HepG2 (cell line): ENCODE results near the gene MFN2. TPM values are rescaled to one million over a fixed set of nuclear protein-coding genes. Genes with fewer than 3 reads are reported as not detected.
A peak's percentile ranks its signal among the peaks of the same experiment; 100 is the strongest.

Source experiments
- ATAC-seq: fragments of 200-7000 bp; cut with Tn5 transposase; 3 replicates; pipeline ENCODE4 v1.9.1; 2020; ENCODE audit warnings: mild to moderate bottlenecking, moderate library complexity
- BruUV-seq: library from RNA; stranded (reverse); fragments of 400-500 nt; replicated peaks from 2 replicates; lab custom pipeline; 2021; lab: Mats Ljungman, UMichigan
- CTCF ChIA-PET: fragments of 300-600 bp; formaldehyde crosslinking; extraction: SDS; loops from one replicate; lab custom pipeline; 2021; ENCODE audit warnings: low total read pairs, inconsistent platforms, low intra/inter-chr PET ratio; lab: Yijun Ruan, JAX
- POLR2A ChIA-PET: fragments of 350-600 bp; sonication (Branson Sonifier 250); formaldehyde crosslinking; loops from one replicate; lab custom pipeline; 2020; ENCODE audit warnings: antibody characterized with exemption, inconsistent platforms; lab: Yijun Ruan, JAX
- DNase-seq: peaks from one replicate; pipeline ENCODE4 v3.0.0-alpha.2; 2015; ENCODE audit warnings: low spot score
- FAIRE-seq: peaks from 3 replicates; lab custom pipeline; 2011; peaks lifted over from hg19 to GRCh38; lab: Jason Lieb, UNC
- H2AFZ ChIP-seq: one replicate; pipeline ENCODE4 v1.6.1; 2011; ENCODE audit warnings: low read length, inconsistent platforms
- H3K27ac ChIP-seq: fragments of 300-600 bp; 3 replicates; pipeline ENCODE4 v1.8.0; 2011; ENCODE audit warnings: mixed run types, mild to moderate bottlenecking, mixed read lengths, low read length, inconsistent platforms; ENCODE audit not compliant: insufficient read depth; ENCODE audit errors: extremely low read length
- H3K27me3 ChIP-seq, 2 experiments: fragments of 200-600 bp in 1 of 2; 2 replicates in 1 of 2; 3 replicates in 1 of 2; pipeline versions ENCODE4 v1.6.0 to v1.8.0; 2011; ENCODE audit warnings: low read length in 2 of 2, mild to moderate bottlenecking in 2 of 2, moderate library complexity in 2 of 2, inconsistent platforms in 1 of 2; ENCODE audit not compliant: insufficient read depth in 2 of 2, control insufficient read depth in 1 of 2
- H3K36me3 ChIP-seq, 2 experiments: fragments of 200-600 bp in 1 of 2; replicated peaks in 1 of 2; 2 replicates in 1 of 2; 3 replicates in 1 of 2; pipeline versions ENCODE4 v1.5.1 to v1.8.0; 2011; ENCODE audit warnings: low read length in 2 of 2, inconsistent platforms in 1 of 2; ENCODE audit not compliant: insufficient read depth in 2 of 2, control insufficient read depth in 1 of 2
- H3K4me1 ChIP-seq: 2 replicates; pipeline ENCODE4 v1.5.1; 2012; ENCODE audit warnings: low read length, inconsistent platforms; ENCODE audit not compliant: insufficient read depth
- H3K4me2 ChIP-seq: 2 replicates; pipeline ENCODE4 v1.6.0; 2011; ENCODE audit warnings: low read depth, low read length, inconsistent platforms
- H3K4me3 ChIP-seq, 3 experiments: fragments of 200-600 bp in 1 of 3; sonication (generic), shearing (Covaris generic) in 1 of 3; replicated peaks in 1 of 3; 2 replicates each; pipeline ENCODE4 v1.5.1; 2011 to 2016; ENCODE audit warnings: low read length in 3 of 3, inconsistent platforms in 2 of 3, low read depth in 2 of 3, mild to moderate bottlenecking in 2 of 3, control low read depth in 1 of 3, mixed read lengths in 1 of 3; ENCODE audit not compliant: insufficient read depth in 1 of 3
- H3K79me2 ChIP-seq: one replicate; pipeline ENCODE4 v1.6.1; 2011; ENCODE audit warnings: low read length, inconsistent platforms; ENCODE audit not compliant: insufficient read depth
- H3K9ac ChIP-seq: 2 replicates; pipeline ENCODE4 v1.6.0; 2011; ENCODE audit warnings: mild to moderate bottlenecking, low read depth, low read length, inconsistent platforms; ENCODE audit not compliant: insufficient read depth
- H3K9me3 ChIP-seq: 2 replicates; pipeline ENCODE4 v1.5.1; 2012; ENCODE audit warnings: mild to moderate bottlenecking, low read length
- H4K20me1 ChIP-seq: 2 replicates; pipeline ENCODE4 v1.6.0; 2011; ENCODE audit warnings: inconsistent platforms, mild to moderate bottlenecking, low read length, moderate library complexity; ENCODE audit not compliant: insufficient read depth
- ELF4 ChIP-seq: sonication (generic); formaldehyde crosslinking; IDR thresholded peaks from 2 replicates; pipeline ENCODE4 v1.5.0; 2020; ENCODE audit warnings: missing genetic modification reagents, mild to moderate bottlenecking, moderate library complexity, borderline replicate concordance
- ETV5 ChIP-seq: IDR thresholded peaks from 2 replicates; pipeline ENCODE4 v1.6.1; 2018; ENCODE audit warnings: missing biosample characterization, missing genetic modification reagents, inconsistent platforms, borderline replicate concordance
- FUBP1 ChIP-seq: sonication (generic); formaldehyde crosslinking; IDR thresholded peaks from 2 replicates; pipeline ENCODE4 v1.5.1; 2020; ENCODE audit warnings: missing genetic modification reagents, mild to moderate bottlenecking, borderline replicate concordance
- MAFK ChIP-seq, 2 experiments: IDR thresholded peaks in 1 of 2; conservative IDR thresholded peaks in 1 of 2; 2 replicates each; pipeline ENCODE4 v1.6.1; 2011; ENCODE audit warnings: improper control_type of control experiment in 2 of 2, low read length in 2 of 2
- ZFP36 ChIP-seq: fragments of 150-350 bp; IDR thresholded peaks from 2 replicates; pipeline ENCODE4 v1.6.1; 2018; ENCODE audit warnings: borderline replicate concordance, low read length, low read depth; ENCODE audit not compliant: partially characterized antibody
- ZNF343 ChIP-seq: sonication (generic); formaldehyde crosslinking; IDR thresholded peaks from 2 replicates; pipeline ENCODE4 v1.4.0; 2020; ENCODE audit warnings: mild to moderate bottlenecking, missing genetic modification reagents
- ZNF350 ChIP-seq: sonication (generic); formaldehyde crosslinking; IDR thresholded peaks from 2 replicates; pipeline ENCODE4 v1.4.0; 2020; ENCODE audit warnings: mild to moderate bottlenecking, low read depth, missing genetic modification reagents, borderline replicate concordance
- ZSCAN25 ChIP-seq: sonication (generic); formaldehyde crosslinking; IDR thresholded peaks from 2 replicates; pipeline ENCODE4 v1.8.0; 2022; ENCODE audit warnings: mild to moderate bottlenecking, missing genetic modification reagents
- WGBS: methylation state at CpG from one replicate; pipeline ENCODE4 v1.1.6; 2017; ENCODE audit warnings: low lambda C conversion rate; 5-methylcytosine and 5-hydroxymethylcytosine counted together
- in situ Hi-C: cut with HindIII; loops from 2 replicates; pipeline ENCODE4 v1.10.0; 2017; ENCODE audit warnings: low pct_unique_long_range_greater_than_20kb; ENCODE audit not compliant: extremely low pct_ligation_motif_present
- intact Hi-C: fragments of 100-400 bp; cut with micrococcal nuclease; formaldehyde crosslinking; loops from one replicate; pipeline ENCODE4 v1.10.0; 2022; ENCODE audit not compliant: unreplicated experiment
- polyA plus RNA-seq, 8 experiments: library from polyadenylated mRNA; depleted of rRNA in 3 of 8; stranded (reverse) in 7 of 8; unstranded in 1 of 8; fragments of >200 nt; fragmentation: Illumina TruSeq in 4 of 8; extraction: Trizol in 4 of 8; gene quantifications; 2 replicates each; pipeline versions ENCODE4 v1.2.1 to v1.2.3, GENCODE V29; 2011 to 2016; ENCODE audit warnings: low read depth in 4 of 8, missing spikeins in 1 of 8, mixed read lengths in 1 of 8; ENCODE audit not compliant: insufficient read depth in 1 of 8
- total RNA-seq, 5 experiments: library from RNA; depleted of rRNA; stranded (reverse); fragments of >200 nt; fragmentation: Illumina TruSeq; extraction: Trizol; gene quantifications; 2 replicates each; pipeline ENCODE4 v1.2.3, GENCODE V29; 2016; ENCODE audit warnings: low read depth in 1 of 5
- TF ChIP-seq, protein P1 (sequence below): sonication (generic); formaldehyde crosslinking; IDR thresholded peaks from 2 replicates; pipeline ENCODE4 v1.9.0; 2022; ENCODE audit warnings: low read depth, missing genetic modification reagents
- TF ChIP-seq, protein P2 (sequence below): sonication (generic); formaldehyde crosslinking; conservative IDR thresholded peaks from 2 replicates; pipeline ENCODE4 v1.4.0; 2020; ENCODE audit warnings: mild to moderate bottlenecking, missing genetic modification reagents, moderate library complexity

Gene MFN2
- total and polyA plus RNA-seq, 2 of the 13 experiments (the other 11 are each of a cell fraction or from before 2014, with no cell fraction given): 38.7 to 60.9 TPM

GRCh38 chr1:11957897-11958296, 22.3 kb upstream of the MFN2 start:
- Histone ChIP-seq H3K36me3 (peaks cover 23 to 52% of the 10 kb centered on the region in 2 experiments), H3K4me3 (no peak overlapping the region), H2AFZ (no peak overlapping the region), H3K27me3 (no peaks in the 10 kb centered on the region), H3K4me2 (no peak overlapping the region), H3K79me2 (no peaks in the 10 kb centered on the region), H3K9me3 (no peaks in the 10 kb centered on the region), H3K4me1 (peaks cover 20% of the 10 kb centered on the region), H3K27ac (no peak overlapping the region), H3K9ac (no peak overlapping the region), H4K20me1 (no peaks in the 10 kb centered on the region)
- POLR2A ChIA-PET: interaction anchor here (1.4 kb wide), 1 partner anchor 50 kb away, joined by 4 read pairs; no protein-coding TSS in a partner anchor
- no peak for DNase-seq
- TF ChIP-seq ETV5 (CRISPR knock-in tag) (no peak), ZFP36 (peak; percentile 81)
- no TSS peak for BruUV-seq
- intact Hi-C loops (no loop called here), in situ Hi-C loops (no loop called here)
- 97% methylated on average over 10 of the region's 12 CpGs for WGBS
- ATAC-seq: no peak
- FAIRE-seq: no peak
- CTCF ChIA-PET: no interaction called here

DNA sequence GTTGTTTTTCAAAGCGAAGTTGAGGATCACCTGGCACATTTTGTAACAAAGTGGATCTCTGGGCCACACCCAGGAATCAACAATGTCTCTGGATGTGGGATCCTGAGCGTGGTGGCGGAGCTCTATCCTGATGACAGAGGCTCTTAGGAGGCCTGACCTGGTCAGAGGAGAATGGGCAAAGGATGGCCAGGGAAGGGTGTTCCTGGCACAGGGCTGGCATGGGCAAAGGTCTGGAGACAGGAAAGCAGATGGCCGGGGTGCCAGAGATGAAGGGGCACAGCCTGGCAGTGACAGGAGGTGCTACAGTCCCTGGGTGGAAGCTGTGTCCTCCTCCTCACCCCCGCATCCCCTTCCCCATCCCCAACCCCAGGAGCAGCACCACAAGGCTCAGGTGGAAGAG, 20.0 kb upstream of the MFN2 start:
- Histone ChIP-seq H3K4me3 (no peak overlapping the region), H3K9ac (no peak overlapping the region), H3K27me3 (no peaks in the 10 kb centered on the region), H3K36me3 (peaks cover 26 to 63% of the 10 kb centered on the region in 2 experiments), H3K79me2 (no peaks in the 10 kb centered on the region), H3K9me3 (no peaks in the 10 kb centered on the region), H3K4me1 (peaks cover 20% of the 10 kb centered on the region), H3K27ac (peak overlapping the region; percentile 44), H2AFZ (no peak overlapping the region), H3K4me2 (no peak overlapping the region), H4K20me1 (no peaks in the 10 kb centered on the region)
- CTCF ChIA-PET: no interaction called here
- in situ Hi-C loops: loop anchor here (5.0 to 10.0 kb wide), 2 partner anchors 48 to 125 kb away; no protein-coding TSS in a partner anchor
- POLR2A ChIA-PET: interaction anchor here (1.5 to 1.9 kb wide), 2 partner anchors 20 to 51 kb away, joined by 3 to 6 read pairs; no protein-coding TSS in a partner anchor
- FAIRE-seq (no peak), DNase-seq (no peak), ATAC-seq (no peak)
- WGBS: 100% methylated on average over 3 of the region's 5 CpGs
- BruUV-seq: no TSS peak
- intact Hi-C loops: no loop called here
- no peak for TF ChIP-seq FUBP1 (CRISPR knock-in tag)
- TF ChIP-seq MAFK (conservative IDR thresholded peaks at IDR 0.05 in 1 of 2, IDR thresholded peaks at IDR 0.05 in 1 of 2; ENCODE audit: low read length in 2 of 2): no peak
- no peak for TF ChIP-seq ZSCAN25 (CRISPR knock-in tag)
- TF ChIP-seq, protein P1, sequence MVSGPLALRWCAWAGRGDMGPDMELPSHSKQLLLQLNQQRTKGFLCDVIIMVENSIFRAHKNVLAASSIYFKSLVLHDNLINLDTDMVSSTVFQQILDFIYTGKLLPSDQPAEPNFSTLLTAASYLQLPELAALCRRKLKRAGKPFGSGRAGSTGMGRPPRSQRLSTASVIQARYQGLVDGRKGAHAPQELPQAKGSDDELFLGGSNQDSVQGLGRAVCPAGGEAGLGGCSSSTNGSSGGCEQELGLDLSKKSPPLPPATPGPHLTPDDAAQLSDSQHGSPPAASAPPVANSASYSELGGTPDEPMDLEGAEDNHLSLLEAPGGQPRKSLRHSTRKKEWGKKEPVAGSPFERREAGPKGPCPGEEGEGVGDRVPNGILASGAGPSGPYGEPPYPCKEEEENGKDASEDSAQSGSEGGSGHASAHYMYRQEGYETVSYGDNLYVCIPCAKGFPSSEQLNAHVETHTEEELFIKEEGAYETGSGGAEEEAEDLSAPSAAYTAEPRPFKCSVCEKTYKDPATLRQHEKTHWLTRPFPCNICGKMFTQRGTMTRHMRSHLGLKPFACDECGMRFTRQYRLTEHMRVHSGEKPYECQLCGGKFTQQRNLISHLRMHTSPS: no peak
- TF ChIP-seq ELF4 (CRISPR knock-in tag): no peak
- TF ChIP-seq, protein P2, sequence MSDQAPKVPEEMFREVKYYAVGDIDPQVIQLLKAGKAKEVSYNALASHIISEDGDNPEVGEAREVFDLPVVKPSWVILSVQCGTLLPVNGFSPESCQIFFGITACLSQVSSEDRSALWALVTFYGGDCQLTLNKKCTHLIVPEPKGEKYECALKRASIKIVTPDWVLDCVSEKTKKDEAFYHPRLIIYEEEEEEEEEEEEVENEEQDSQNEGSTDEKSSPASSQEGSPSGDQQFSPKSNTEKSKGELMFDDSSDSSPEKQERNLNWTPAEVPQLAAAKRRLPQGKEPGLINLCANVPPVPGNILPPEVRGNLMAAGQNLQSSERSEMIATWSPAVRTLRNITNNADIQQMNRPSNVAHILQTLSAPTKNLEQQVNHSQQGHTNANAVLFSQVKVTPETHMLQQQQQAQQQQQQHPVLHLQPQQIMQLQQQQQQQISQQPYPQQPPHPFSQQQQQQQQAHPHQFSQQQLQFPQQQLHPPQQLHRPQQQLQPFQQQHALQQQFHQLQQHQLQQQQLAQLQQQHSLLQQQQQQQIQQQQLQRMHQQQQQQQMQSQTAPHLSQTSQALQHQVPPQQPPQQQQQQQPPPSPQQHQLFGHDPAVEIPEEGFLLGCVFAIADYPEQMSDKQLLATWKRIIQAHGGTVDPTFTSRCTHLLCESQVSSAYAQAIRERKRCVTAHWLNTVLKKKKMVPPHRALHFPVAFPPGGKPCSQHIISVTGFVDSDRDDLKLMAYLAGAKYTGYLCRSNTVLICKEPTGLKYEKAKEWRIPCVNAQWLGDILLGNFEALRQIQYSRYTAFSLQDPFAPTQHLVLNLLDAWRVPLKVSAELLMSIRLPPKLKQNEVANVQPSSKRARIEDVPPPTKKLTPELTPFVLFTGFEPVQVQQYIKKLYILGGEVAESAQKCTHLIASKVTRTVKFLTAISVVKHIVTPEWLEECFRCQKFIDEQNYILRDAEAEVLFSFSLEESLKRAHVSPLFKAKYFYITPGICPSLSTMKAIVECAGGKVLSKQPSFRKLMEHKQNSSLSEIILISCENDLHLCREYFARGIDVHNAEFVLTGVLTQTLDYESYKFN (CRISPR knock-in tag): no peak
- no peak for TF ChIP-seq ZNF350 (CRISPR knock-in tag)
- TF ChIP-seq ZNF343 (CRISPR knock-in tag): no peak
